HEK293 (cell line): ENCODE results near the gene SCYL3.

Source experiments
- FEZF1 ChIP-seq: fragments of 450-650 bp; formaldehyde crosslinking; IDR thresholded peaks from 2 replicates; pipeline ENCODE4 v1.5.1; 2016; ENCODE audit warnings: missing biosample characterization, missing genetic modification characterization
- HOXD13 ChIP-seq: sonication (generic); formaldehyde crosslinking; IDR thresholded peaks from 2 replicates; pipeline ENCODE4 v1.8.0; 2022; ENCODE audit warnings: missing genetic modification reagents, borderline replicate concordance
- KLF1 ChIP-seq: fragments of 450-650 bp; formaldehyde crosslinking; IDR thresholded peaks from 2 replicates; pipeline ENCODE4 v1.5.1; 2016; ENCODE audit warnings: missing biosample characterization, missing genetic modification characterization
- REPIN1 ChIP-seq: fragments of 450-650 bp; formaldehyde crosslinking; IDR thresholded peaks from 2 replicates; pipeline ENCODE4 v1.5.1; 2017; ENCODE audit warnings: missing biosample characterization, missing genetic modification characterization, low read depth
- SCRT2 ChIP-seq: fragments of 450-650 bp; formaldehyde crosslinking; IDR thresholded peaks from 2 replicates; pipeline ENCODE4 v1.5.1; 2016; ENCODE audit warnings: missing biosample characterization, missing genetic modification characterization
- SP3 ChIP-seq: fragments of 450-650 bp; formaldehyde crosslinking; IDR thresholded peaks from 2 replicates; pipeline ENCODE4 v1.5.1; 2016; ENCODE audit warnings: missing biosample characterization, missing genetic modification characterization
- ZFP69B ChIP-seq: fragments of 450-650 bp; formaldehyde crosslinking; IDR thresholded peaks from 2 replicates; pipeline ENCODE4 v1.5.1; 2016; ENCODE audit warnings: missing biosample characterization, missing genetic modification characterization
- ZIC2 ChIP-seq: fragments of 450-650 bp; formaldehyde crosslinking; IDR thresholded peaks from 2 replicates; pipeline ENCODE4 v1.5.1; 2016; ENCODE audit warnings: missing biosample characterization, missing genetic modification characterization
- ZNF423 ChIP-seq: fragments of 450-650 bp; formaldehyde crosslinking; IDR thresholded peaks from 2 replicates; pipeline ENCODE4 v1.5.1; 2016; ENCODE audit warnings: missing biosample characterization, missing genetic modification characterization
- ZNF521 ChIP-seq: fragments of 450-650 bp; formaldehyde crosslinking; IDR thresholded peaks from 2 replicates; pipeline ENCODE4 v1.5.1; 2017; ENCODE audit warnings: missing biosample characterization, mild to moderate bottlenecking, missing genetic modification characterization
- ZNF555 ChIP-seq: fragments of 450-650 bp; formaldehyde crosslinking; conservative IDR thresholded peaks from 2 replicates; pipeline ENCODE4 v1.5.1; 2017; ENCODE audit warnings: missing biosample characterization, mild to moderate bottlenecking, missing genetic modification characterization, inconsistent platforms
- ZNF558 ChIP-seq: fragments of 450-650 bp; formaldehyde crosslinking; IDR thresholded peaks from 2 replicates; pipeline ENCODE4 v1.5.1; 2016; ENCODE audit warnings: missing biosample characterization, missing genetic modification characterization
- ZNF561 ChIP-seq: fragments of 450-650 bp; IDR thresholded peaks from 2 replicates; pipeline ENCODE4 v1.5.1; 2018; ENCODE audit warnings: missing biosample characterization, missing genetic modification characterization, borderline replicate concordance
- ZNF600 ChIP-seq: fragments of 450-650 bp; formaldehyde crosslinking; IDR thresholded peaks from 2 replicates; pipeline ENCODE4 v1.5.1; 2016; ENCODE audit warnings: missing biosample characterization, missing genetic modification characterization
- ZNF610 ChIP-seq: fragments of 450-650 bp; formaldehyde crosslinking; IDR thresholded peaks from 2 replicates; pipeline ENCODE4 v1.5.1; 2016; ENCODE audit warnings: missing biosample characterization, missing genetic modification characterization, borderline replicate concordance
- ZNF843 ChIP-seq: fragments of 450-650 bp; formaldehyde crosslinking; IDR thresholded peaks from 2 replicates; pipeline ENCODE4 v1.5.1; 2016; ENCODE audit warnings: missing biosample characterization, missing genetic modification characterization
- ZSCAN16 ChIP-seq: fragments of 450-650 bp; formaldehyde crosslinking; IDR thresholded peaks from 2 replicates; pipeline ENCODE4 v1.5.1; 2016; ENCODE audit warnings: missing biosample characterization, missing genetic modification characterization
- ZSCAN30 ChIP-seq: fragments of 450-650 bp; IDR thresholded peaks from 2 replicates; pipeline ENCODE4 v1.5.1; 2018; ENCODE audit warnings: missing biosample characterization, mild to moderate bottlenecking, missing genetic modification characterization, moderate library complexity
- TF ChIP-seq, protein P1 (sequence below): fragments of 450-650 bp; formaldehyde crosslinking; IDR thresholded peaks from 2 replicates; pipeline ENCODE4 v1.5.1; 2017; ENCODE audit warnings: missing biosample characterization, mild to moderate bottlenecking, missing genetic modification characterization, moderate library complexity
- TF ChIP-seq, protein P2 (sequence below): fragments of 450-650 bp; formaldehyde crosslinking; IDR thresholded peaks from 2 replicates; pipeline ENCODE4 v1.5.1; 2017; ENCODE audit warnings: missing biosample characterization, missing genetic modification characterization
- TF ChIP-seq, protein P3 (sequence below): fragments of 450-650 bp; formaldehyde crosslinking; IDR thresholded peaks from 2 replicates; pipeline ENCODE4 v1.5.0; 2017; ENCODE audit warnings: missing biosample characterization, missing genetic modification characterization, borderline replicate concordance
- TF ChIP-seq, protein P4 (sequence below): fragments of 450-650 bp; formaldehyde crosslinking; IDR thresholded peaks from 2 replicates; pipeline ENCODE4 v1.5.1; 2016; ENCODE audit warnings: missing biosample characterization, missing genetic modification characterization
- TF ChIP-seq, protein P5 (sequence below): fragments of 450-650 bp; formaldehyde crosslinking; IDR thresholded peaks from 2 replicates; pipeline ENCODE4 v1.5.1; 2016; ENCODE audit warnings: missing biosample characterization, missing genetic modification characterization
- TF ChIP-seq, protein P6 (sequence below): fragments of 450-650 bp; formaldehyde crosslinking; conservative IDR thresholded peaks from 2 replicates; pipeline ENCODE4 v1.5.1; 2016; ENCODE audit warnings: low read depth, missing biosample characterization, missing genetic modification characterization

The SCYL3 gene

DNA sequence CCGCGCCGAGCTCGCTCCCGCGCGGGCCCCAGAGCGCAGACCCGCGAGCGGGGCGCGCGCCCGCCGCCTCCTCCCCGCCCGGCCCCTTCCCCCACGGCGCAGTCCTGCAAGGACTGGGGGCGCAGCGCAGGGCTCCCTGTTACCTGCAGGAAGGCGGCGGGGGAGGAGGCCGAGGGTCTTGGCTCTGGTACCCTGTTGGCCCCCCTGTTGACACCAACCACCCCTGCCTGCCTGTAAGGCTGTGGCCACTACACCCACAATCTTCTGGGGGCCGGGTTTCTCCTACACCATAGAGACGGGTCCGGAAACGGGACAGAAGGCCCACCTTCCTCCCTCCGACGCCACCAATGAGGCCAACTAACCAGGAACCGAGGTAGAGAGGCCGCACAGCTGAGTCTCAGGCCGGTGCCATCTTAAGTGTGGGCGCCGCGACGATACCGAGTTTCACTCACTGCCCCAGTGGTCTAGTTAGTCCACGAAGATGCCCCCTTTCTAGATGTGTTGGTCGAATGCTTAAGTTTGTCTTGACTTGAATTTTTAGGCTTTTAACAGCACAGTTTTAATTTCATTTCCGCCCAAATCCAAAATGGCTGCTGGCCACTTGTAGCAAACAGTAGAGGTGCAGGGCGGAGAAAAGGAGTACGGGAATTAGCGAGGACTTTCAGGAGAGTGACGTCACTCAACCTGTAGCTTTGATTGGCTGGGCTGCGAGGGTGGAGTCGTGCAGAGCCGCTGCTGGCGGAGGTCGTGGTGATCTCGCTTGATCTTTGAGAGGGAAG lies at the start of gene SCYL3 (continued):
- TF ChIP-seq, protein P1, sequence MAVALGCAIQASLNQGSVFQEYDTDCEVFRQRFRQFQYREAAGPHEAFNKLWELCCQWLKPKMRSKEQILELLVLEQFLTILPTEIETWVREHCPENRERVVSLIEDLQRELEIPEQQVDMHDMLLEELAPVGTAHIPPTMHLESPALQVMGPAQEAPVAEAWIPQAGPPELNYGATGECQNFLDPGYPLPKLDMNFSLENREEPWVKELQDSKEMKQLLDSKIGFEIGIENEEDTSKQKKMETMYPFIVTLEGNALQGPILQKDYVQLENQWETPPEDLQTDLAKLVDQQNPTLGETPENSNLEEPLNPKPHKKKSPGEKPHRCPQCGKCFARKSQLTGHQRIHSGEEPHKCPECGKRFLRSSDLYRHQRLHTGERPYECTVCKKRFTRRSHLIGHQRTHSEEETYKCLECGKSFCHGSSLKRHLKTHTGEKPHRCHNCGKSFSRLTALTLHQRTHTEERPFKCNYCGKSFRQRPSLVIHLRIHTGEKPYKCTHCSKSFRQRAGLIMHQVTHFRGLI (tag by site-specific recombination): peak; percentile 87
- TF ChIP-seq FEZF1 (tag by site-specific recombination) (peak; percentile 82), ZNF423 (tag by site-specific recombination) (no peak), ZNF561 (tag by site-specific recombination) (peak; percentile 98), ZNF558 (tag by site-specific recombination) (peak; percentile 45; the same call in 1 of the 2 replicates), ZNF521 (tag by site-specific recombination) (no peak), ZNF610 (tag by site-specific recombination) (peak; percentile 77), ZNF555 (tag by site-specific recombination) (no peak), SP3 (tag by site-specific recombination) (peak; percentile 98), ZSCAN30 (tag by site-specific recombination) (0 out of 2 replicates have a peak, but pooled peaks have one; percentile 77), SCRT2 (tag by site-specific recombination) (peak; percentile 100), ZNF843 (peak; percentile 69), ZNF600 (tag by site-specific recombination) (peak; percentile 44; the same call in 1 of the 2 replicates), ZIC2 (0 out of 2 replicates have a peak, but pooled peaks have one; percentile 16), HOXD13 (CRISPR knock-in tag) (no peak), REPIN1 (tag by site-specific recombination) (0 out of 2 replicates have a peak, but pooled peaks have one; percentile 53), ZFP69B (peak; percentile 74), ZSCAN16 (tag by site-specific recombination) (no peak), KLF1 (tag by site-specific recombination) (peak; percentile 61)
- TF ChIP-seq, protein P2, sequence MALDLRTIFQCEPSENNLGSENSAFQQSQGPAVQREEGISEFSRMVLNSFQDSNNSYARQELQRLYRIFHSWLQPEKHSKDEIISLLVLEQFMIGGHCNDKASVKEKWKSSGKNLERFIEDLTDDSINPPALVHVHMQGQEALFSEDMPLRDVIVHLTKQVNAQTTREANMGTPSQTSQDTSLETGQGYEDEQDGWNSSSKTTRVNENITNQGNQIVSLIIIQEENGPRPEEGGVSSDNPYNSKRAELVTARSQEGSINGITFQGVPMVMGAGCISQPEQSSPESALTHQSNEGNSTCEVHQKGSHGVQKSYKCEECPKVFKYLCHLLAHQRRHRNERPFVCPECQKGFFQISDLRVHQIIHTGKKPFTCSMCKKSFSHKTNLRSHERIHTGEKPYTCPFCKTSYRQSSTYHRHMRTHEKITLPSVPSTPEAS (tag by site-specific recombination): peak; percentile 57
- TF ChIP-seq, protein P3, sequence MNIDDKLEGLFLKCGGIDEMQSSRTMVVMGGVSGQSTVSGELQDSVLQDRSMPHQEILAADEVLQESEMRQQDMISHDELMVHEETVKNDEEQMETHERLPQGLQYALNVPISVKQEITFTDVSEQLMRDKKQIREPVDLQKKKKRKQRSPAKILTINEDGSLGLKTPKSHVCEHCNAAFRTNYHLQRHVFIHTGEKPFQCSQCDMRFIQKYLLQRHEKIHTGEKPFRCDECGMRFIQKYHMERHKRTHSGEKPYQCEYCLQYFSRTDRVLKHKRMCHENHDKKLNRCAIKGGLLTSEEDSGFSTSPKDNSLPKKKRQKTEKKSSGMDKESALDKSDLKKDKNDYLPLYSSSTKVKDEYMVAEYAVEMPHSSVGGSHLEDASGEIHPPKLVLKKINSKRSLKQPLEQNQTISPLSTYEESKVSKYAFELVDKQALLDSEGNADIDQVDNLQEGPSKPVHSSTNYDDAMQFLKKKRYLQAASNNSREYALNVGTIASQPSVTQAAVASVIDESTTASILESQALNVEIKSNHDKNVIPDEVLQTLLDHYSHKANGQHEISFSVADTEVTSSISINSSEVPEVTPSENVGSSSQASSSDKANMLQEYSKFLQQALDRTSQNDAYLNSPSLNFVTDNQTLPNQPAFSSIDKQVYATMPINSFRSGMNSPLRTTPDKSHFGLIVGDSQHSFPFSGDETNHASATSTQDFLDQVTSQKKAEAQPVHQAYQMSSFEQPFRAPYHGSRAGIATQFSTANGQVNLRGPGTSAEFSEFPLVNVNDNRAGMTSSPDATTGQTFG (tag by site-specific recombination): no peak
- TF ChIP-seq, protein P4, sequence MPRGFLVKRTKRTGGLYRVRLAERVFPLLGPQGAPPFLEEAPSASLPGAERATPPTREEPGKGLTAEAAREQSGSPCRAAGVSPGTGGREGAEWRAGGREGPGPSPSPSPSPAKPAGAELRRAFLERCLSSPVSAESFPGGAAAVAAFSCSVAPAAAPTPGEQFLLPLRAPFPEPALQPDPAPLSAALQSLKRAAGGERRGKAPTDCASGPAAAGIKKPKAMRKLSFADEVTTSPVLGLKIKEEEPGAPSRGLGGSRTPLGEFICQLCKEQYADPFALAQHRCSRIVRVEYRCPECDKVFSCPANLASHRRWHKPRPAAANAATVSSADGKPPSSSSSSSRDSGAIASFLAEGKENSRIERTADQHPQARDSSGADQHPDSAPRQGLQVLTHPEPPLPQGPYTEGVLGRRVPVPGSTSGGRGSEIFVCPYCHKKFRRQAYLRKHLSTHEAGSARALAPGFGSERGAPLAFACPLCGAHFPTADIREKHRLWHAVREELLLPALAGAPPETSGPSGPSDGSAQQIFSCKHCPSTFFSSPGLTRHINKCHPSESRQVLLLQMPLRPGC: peak; percentile 92
- TF ChIP-seq, protein P5, sequence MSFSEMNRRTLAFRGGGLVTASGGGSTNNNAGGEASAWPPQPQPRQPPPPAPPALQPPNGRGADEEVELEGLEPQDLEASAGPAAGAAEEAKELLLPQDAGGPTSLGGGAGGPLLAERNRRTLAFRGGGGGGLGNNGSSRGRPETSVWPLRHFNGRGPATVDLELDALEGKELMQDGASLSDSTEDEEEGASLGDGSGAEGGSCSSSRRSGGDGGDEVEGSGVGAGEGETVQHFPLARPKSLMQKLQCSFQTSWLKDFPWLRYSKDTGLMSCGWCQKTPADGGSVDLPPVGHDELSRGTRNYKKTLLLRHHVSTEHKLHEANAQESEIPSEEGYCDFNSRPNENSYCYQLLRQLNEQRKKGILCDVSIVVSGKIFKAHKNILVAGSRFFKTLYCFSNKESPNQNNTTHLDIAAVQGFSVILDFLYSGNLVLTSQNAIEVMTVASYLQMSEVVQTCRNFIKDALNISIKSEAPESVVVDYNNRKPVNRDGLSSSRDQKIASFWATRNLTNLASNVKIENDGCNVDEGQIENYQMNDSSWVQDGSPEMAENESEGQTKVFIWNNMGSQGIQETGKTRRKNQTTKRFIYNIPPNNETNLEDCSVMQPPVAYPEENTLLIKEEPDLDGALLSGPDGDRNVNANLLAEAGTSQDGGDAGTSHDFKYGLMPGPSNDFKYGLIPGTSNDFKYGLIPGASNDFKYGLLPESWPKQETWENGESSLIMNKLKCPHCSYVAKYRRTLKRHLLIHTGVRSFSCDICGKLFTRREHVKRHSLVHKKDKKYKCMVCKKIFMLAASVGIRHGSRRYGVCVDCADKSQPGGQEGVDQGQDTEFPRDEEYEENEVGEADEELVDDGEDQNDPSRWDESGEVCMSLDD: peak; percentile 93
- TF ChIP-seq, protein P6, sequence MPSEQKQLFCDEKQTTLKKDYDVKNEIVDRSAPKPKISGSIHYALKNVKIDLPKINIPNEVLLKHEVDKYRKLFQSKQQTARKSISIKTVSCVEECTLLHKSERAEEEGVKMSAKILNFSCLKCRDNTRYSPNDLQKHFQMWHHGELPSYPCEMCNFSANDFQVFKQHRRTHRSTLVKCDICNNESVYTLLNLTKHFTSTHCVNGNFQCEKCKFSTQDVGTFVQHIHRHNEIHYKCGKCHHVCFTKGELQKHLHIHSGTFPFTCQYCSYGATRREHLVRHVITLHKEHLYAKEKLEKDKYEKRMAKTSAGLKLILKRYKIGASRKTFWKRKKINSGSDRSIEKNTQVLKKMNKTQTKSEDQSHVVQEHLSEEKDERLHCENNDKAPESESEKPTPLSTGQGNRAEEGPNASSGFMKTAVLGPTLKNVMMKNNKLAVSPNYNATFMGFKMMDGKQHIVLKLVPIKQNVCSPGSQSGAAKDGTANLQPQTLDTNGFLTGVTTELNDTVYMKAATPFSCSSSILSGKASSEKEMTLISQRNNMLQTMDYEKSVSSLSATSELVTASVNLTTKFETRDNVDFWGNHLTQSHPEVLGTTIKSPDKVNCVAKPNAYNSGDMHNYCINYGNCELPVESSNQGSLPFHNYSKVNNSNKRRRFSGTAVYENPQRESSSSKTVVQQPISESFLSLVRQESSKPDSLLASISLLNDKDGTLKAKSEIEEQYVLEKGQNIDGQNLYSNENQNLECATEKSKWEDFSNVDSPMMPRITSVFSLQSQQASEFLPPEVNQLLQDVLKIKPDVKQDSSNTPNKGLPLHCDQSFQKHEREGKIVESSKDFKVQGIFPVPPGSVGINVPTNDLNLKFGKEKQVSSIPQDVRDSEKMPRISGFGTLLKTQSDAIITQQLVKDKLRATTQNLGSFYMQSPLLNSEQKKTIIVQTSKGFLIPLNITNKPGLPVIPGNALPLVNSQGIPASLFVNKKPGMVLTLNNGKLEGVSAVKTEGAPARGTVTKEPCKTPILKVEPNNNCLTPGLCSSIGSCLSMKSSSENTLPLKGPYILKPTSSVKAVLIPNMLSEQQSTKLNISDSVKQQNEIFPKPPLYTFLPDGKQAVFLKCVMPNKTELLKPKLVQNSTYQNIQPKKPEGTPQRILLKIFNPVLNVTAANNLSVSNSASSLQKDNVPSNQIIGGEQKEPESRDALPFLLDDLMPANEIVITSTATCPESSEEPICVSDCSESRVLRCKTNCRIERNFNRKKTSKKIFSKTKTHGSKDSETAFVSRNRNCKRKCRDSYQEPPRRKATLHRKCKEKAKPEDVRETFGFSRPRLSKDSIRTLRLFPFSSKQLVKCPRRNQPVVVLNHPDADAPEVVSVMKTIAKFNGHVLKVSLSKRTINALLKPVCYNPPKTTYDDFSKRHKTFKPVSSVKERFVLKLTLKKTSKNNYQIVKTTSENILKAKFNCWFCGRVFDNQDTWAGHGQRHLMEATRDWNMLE (tag by site-specific recombination): peak; percentile 97
